Left hindlimb (tissue), 1 donor: ENCODE data around the gene DAO.

ENCODE experiments used
- DNase-seq: peaks from one replicate; pipeline ENCODE4 v3.0.0-alpha.2; 2018

The DAO gene

DNA sequence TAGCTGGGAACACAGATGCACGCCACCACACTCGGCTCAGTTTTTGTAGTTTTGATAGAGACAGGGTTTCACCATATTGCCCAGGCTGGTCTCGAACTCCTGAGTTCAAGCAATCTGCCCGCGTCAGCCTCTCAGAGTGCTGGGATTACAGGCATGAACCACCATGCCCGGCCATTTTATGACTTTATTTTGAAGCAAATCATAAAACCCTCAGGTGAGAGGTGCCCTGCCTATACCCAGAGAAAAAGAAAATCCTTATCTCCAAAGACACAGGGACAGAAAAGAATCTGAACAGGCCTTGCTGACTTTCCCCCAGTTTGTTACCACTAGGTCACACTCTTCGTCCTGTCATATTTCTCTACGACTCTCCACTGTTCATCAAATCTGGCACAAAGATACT is 48.8 kb downstream of the DAO start:
- DNase-seq, result no peak

DNA sequence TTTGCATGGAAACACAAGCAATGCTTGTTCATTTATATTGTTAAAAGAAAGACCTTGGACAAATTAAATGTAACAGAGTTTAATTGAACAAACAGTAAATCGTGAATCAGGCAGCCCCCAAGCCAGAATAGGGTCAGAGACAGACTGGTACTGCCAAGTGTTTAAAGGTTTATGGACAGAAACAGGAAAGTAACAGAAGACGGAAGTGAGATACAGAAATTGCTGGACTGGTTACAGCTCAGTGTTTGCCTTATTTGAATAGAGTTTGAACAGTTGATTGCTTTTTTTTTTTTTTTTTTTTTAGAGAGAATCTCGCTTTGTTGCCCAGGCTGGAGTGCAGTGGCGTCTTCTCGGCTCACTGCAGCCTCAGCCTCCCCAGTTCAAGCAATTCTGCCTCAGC is 50.3 kb downstream of the DAO start:
- no peak for DNase-seq

DNA sequence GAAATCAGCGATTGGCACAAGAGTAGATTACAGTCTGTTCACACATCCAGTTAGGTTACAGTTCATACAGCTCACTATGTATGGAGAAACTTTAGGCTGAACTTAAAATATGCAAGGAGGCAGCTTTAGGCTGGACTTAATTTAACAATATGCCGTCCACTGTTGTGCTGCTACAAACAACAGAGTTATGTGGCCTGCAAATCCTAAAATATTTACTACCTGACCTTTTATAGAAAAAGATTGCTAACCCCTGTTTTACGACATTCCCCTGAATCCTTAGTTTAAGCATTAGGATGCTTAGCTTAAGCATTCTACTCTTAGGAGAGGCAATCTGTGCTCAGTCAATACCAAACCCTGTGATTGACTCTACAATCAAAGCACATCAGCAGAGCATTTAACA is 50.9 kb downstream of the DAO start:
- no peak for DNase-seq

DNA sequence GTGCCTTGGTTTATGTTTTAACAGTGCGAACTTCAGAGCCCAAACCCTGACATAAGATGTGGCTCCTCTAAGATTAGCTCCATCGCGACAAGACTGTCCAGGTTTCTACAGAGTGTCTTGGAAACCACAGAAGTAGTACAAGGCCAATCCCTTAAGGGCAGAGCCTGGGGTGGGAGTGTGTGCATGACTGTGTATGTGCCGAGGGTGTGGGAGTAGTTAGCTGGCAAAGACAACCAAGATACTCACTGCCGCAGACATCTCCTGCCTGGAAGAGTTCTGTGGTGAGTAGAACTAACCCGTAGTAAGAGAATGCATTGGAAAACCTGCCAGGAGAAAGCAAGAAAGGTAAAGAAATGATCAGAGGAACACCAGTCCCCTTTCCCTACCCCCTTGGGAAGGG is 54.1 kb downstream of the DAO start:
- no peak for DNase-seq

DNA sequence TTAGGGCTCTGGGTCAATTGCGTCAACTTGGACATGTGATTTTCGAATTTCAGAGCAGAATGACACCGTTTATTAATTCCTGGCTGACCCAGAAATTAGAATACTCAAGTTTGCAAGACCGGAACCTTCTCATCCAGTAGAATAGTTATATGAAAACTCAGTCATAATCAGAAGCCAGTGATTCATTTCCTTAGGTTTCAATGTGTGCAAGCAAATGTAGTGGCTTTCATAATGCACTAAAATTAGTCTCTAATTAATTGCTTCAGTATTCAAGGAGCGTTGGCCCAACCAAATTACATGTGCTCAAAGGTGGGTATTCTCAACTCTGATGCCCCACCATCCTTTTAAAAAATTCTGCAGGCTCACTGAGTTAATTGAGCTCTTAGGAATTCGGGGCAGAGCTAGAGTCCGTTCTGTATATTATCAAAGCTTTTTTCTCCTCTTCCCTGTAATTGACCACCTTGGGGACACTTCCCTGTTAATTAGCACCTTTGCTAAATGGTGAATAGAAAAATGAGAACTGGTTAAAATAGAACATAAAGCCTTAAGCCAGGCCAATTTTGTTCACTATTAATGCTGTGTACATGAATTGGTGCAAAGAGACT is 55.4 kb downstream of the DAO start:
- DNase-seq, result no peak

GRCh38 chr12:108938247-108938924 is 58.5 kb downstream of the DAO start:
- DNase-seq, result no peak

DNA sequence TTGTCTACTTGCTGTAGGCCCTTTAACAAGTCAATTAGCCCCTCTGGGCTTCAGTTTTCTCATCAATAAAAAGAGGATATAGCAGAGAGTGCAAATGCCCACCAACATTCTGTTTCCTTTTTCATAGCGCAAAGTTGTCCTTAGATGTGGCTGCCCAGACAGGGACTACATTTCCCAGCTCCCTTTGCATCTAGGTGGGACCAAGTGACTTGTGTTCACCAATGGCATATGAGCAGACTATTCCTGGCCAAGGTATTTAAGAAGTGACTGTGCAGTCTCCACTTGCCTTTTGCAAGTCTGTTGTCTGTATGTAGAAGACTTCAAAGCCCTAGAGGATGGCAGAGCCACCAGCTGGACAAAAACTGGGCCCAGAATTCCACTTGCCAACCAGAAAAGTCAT is 59.7 kb downstream of the DAO start:
- no peak for DNase-seq

- no peak for DNase-seq
Measured at GRCh38 chr12:108940138-108940537, 60.2 kb downstream of the DAO start.

DNA sequence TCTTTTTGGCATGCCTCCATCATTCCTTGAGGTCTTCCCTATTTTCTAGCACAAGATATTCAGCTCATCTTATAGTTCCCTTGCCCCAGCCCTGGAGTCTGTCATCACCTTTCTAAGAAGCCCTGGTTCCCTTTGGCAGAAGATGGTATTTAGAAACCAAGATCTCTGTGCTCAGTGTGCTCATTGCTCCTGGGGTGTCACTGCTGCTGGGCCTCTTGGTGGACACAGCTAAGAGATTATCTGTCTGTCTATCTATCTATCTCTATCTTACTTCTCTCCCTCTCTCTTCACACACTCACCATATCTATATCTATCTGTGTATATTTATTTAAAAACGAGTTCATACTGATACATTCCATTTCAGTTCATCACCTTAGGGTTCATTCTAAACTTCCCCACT is 67.2 kb downstream of the DAO start:
- no peak for DNase-seq

- no peak for DNase-seq
Measured at GRCh38 chr12:108948367-108948766, 68.5 kb downstream of the DAO start.

GRCh38 chr12:108949976-108950375 is 70.1 kb downstream of the DAO start:
- no peak for DNase-seq
